HepG2 (cell line): ENCODE data around the gene NXT1. TPM values are rescaled to one million over a fixed set of nuclear protein-coding genes. Genes with fewer than 3 reads are reported as not detected.

ENCODE experiments used
- CCAR2 ChIP-seq: fragments of 200-400 bp; formaldehyde crosslinking; optimal IDR thresholded peaks from 2 replicates; pipeline ENCODE3; 2018; ENCODE audit warnings: low read depth, mild to moderate bottlenecking, low read length, moderate library complexity
- DBP ChIP-seq: sonication (generic); formaldehyde crosslinking; IDR thresholded peaks from 2 replicates; pipeline ENCODE4 v1.4.0; 2020; ENCODE audit warnings: missing genetic modification reagents; ENCODE audit errors: not compliant biosample characterization
- HMG20A ChIP-seq: IDR thresholded peaks from 2 replicates; pipeline ENCODE4 v1.6.1; 2016; ENCODE audit warnings: borderline replicate concordance
- KDM1A ChIP-seq: IDR thresholded peaks from 2 replicates; pipeline ENCODE4 v1.6.1; 2016; ENCODE audit warnings: missing compliant biosample characterization
- KMT2B ChIP-seq: IDR thresholded peaks from 2 replicates; pipeline ENCODE4 v1.6.1; 2016; ENCODE audit warnings: missing genetic modification reagents, missing compliant biosample characterization
- MIXL1 ChIP-seq: IDR thresholded peaks from 2 replicates; pipeline ENCODE4 v1.6.1; 2016
- MTF1 ChIP-seq: sonication (generic); formaldehyde crosslinking; IDR thresholded peaks from 2 replicates; pipeline ENCODE4 v1.5.0; 2020; ENCODE audit warnings: missing genetic modification reagents
- POLR2G ChIP-seq: fragments of 200-400 bp; formaldehyde crosslinking; IDR thresholded peaks from 2 replicates; pipeline ENCODE4 v1.6.1; 2018; ENCODE audit warnings: mild to moderate bottlenecking, low read depth, low read length, moderate library complexity
- ZFP37 ChIP-seq: sonication (generic); formaldehyde crosslinking; IDR thresholded peaks from 2 replicates; pipeline ENCODE4 v1.4.0; 2020; ENCODE audit warnings: missing genetic modification reagents, borderline replicate concordance
- ZNF121 ChIP-seq: sonication (generic); formaldehyde crosslinking; IDR thresholded peaks from 2 replicates; pipeline ENCODE4 v1.5.0; 2020; ENCODE audit warnings: mild to moderate bottlenecking, missing genetic modification reagents
- ZNF441 ChIP-seq: sonication (generic); formaldehyde crosslinking; IDR thresholded peaks from 2 replicates; pipeline ENCODE4 v1.7.0; 2021; ENCODE audit warnings: missing genetic modification reagents, borderline replicate concordance
- ZNF496 ChIP-seq: sonication (generic); formaldehyde crosslinking; IDR thresholded peaks from 2 replicates; pipeline ENCODE4 v1.8.1; 2023; ENCODE audit warnings: mild to moderate bottlenecking, moderate library complexity, missing genetic modification reagents; ENCODE audit not compliant: insufficient replicate concordance
- ZNF543 ChIP-seq: sonication (generic); formaldehyde crosslinking; IDR thresholded peaks from 2 replicates; pipeline ENCODE4 v1.4.0; 2020; ENCODE audit warnings: mild to moderate bottlenecking, missing genetic modification reagents
- ZNF546 ChIP-seq: sonication (generic); formaldehyde crosslinking; conservative IDR thresholded peaks from 2 replicates; pipeline ENCODE4 v1.8.1; 2023; ENCODE audit warnings: mild to moderate bottlenecking, missing genetic modification reagents
- ZNF644 ChIP-seq: IDR thresholded peaks from 2 replicates; pipeline ENCODE4 v1.6.1; 2016; ENCODE audit warnings: low read depth
- ZNF660 ChIP-seq: sonication (generic); formaldehyde crosslinking; IDR thresholded peaks from 2 replicates; pipeline ENCODE4 v1.5.1; 2020; ENCODE audit warnings: mild to moderate bottlenecking, low read depth, missing genetic modification reagents, borderline replicate concordance
- ZNF713 ChIP-seq: sonication (generic); formaldehyde crosslinking; IDR thresholded peaks from 2 replicates; pipeline ENCODE4 v1.4.0; 2020; ENCODE audit warnings: mild to moderate bottlenecking, missing genetic modification reagents
- ZNF790 ChIP-seq: sonication (generic); formaldehyde crosslinking; IDR thresholded peaks from 2 replicates; pipeline ENCODE4 v1.8.0; 2022; ENCODE audit warnings: missing genetic modification reagents, mild to moderate bottlenecking, borderline replicate concordance
- ZNF891 ChIP-seq: sonication (generic); formaldehyde crosslinking; IDR thresholded peaks from 2 replicates; pipeline ENCODE4 v1.5.0; 2020; ENCODE audit warnings: mild to moderate bottlenecking, missing genetic modification reagents
- polyA plus RNA-seq, 8 experiments: library from polyadenylated mRNA; depleted of rRNA in 3 of 8; stranded (reverse) in 7 of 8; unstranded in 1 of 8; fragments of >200 nt; fragmentation: Illumina TruSeq in 4 of 8; extraction: Trizol in 4 of 8; gene quantifications; 2 replicates each; pipeline versions ENCODE4 v1.2.1 to v1.2.3, GENCODE V29; 2011 to 2016; ENCODE audit warnings: low read depth in 4 of 8, missing spikeins in 1 of 8, mixed read lengths in 1 of 8; ENCODE audit not compliant: insufficient read depth in 1 of 8
- total RNA-seq, 5 experiments: library from RNA; depleted of rRNA; stranded (reverse); fragments of >200 nt; fragmentation: Illumina TruSeq; extraction: Trizol; gene quantifications; 2 replicates each; pipeline ENCODE4 v1.2.3, GENCODE V29; 2016; ENCODE audit warnings: low read depth in 1 of 5
- TF ChIP-seq, protein P1 (sequence below): sonication (generic); formaldehyde crosslinking; IDR thresholded peaks from 2 replicates; pipeline ENCODE4 v1.4.0; 2020; ENCODE audit warnings: missing genetic modification reagents
- TF ChIP-seq, protein P2 (sequence below): sonication (generic); formaldehyde crosslinking; IDR thresholded peaks from 2 replicates; pipeline ENCODE4 v1.8.1; 2023; ENCODE audit warnings: mild to moderate bottlenecking, missing genetic modification reagents

The NXT1 gene
- total and polyA plus RNA-seq, 2 of the 13 experiments (the other 11 are each of a cell fraction or from before 2014, with no cell fraction given), result 35.6 to 65.9 TPM

DNA sequence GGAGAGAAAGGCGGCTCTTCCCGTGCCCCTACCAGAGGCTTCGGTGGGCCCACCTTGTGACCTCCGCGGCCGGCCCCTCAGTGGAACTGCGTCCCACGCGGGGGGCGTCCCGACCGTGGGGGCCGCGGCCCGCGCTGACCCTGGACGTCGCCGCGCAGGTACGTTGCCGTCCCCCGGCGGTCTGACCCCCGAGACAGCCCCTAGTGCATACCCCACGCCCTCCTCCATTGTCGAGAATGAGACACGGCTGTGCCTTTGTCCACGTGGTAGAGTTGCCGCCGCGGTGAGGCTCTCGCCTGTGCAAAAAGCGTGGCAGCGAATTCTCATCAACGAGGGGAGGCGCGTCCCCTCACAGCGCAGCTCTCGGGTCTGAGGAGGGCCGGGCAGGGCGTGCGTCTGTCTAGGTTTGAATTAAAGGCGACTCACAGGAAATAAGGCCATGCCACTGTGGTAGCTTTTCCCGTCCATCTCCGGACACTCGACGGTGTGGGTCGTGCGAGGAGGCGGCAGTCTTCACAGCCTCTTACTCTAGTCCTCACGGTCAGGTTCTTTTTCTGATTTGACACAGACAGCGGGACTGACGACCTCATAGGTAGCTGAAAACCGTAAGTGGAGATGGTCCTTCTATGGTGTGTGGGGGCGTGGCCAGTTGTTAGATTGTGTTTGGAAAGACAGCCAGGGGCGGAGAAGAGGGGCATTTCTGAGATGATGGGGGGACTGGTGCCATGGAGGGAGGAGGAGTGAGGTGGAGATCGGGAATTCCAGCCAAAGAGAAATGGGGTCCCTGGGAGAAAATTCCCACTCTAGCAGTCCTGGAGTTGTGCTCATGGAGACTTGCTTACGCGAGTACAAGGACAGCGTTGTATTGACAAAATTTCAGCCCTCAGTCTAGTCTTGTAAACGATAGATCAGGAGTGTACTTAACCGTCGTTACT is 580 bp downstream of the NXT1 start (continued):
- no peak for TF ChIP-seq ZNF644 (CRISPR knock-in tag)
- TF ChIP-seq ZNF660 (CRISPR knock-in tag), result no peak
- TF ChIP-seq ZNF713, result peak; percentile 92; the same call in 1 of the 2 replicates
- peak; percentile 41; the same call in 1 of the 2 replicates for TF ChIP-seq MIXL1 (CRISPR knock-in tag)
- TF ChIP-seq ZNF790 (CRISPR knock-in tag), result no peak; the same call in 1 of the 2 replicates
- TF ChIP-seq KDM1A (CRISPR knock-in tag), result no peak
- TF ChIP-seq ZNF496 (CRISPR knock-in tag), result no peak
- no peak for TF ChIP-seq ZNF543 (CRISPR knock-in tag)
- TF ChIP-seq, protein P1, sequence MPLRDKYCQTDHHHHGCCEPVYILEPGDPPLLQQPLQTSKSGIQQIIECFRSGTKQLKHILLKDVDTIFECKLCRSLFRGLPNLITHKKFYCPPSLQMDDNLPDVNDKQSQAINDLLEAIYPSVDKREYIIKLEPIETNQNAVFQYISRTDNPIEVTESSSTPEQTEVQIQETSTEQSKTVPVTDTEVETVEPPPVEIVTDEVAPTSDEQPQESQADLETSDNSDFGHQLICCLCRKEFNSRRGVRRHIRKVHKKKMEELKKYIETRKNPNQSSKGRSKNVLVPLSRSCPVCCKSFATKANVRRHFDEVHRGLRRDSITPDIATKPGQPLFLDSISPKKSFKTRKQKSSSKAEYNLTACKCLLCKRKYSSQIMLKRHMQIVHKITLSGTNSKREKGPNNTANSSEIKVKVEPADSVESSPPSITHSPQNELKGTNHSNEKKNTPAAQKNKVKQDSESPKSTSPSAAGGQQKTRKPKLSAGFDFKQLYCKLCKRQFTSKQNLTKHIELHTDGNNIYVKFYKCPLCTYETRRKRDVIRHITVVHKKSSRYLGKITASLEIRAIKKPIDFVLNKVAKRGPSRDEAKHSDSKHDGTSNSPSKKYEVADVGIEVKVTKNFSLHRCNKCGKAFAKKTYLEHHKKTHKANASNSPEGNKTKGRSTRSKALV (CRISPR knock-in tag), result 0 out of 2 replicates have a peak, but pooled peaks have one; percentile 1
- TF ChIP-seq POLR2G, result no peak
- no peak for TF ChIP-seq HMG20A (CRISPR knock-in tag)
- peak; percentile 13 for TF ChIP-seq DBP (CRISPR knock-in tag)
- 0 out of 2 replicates have a peak, but pooled peaks have one; percentile 34 for TF ChIP-seq MTF1 (CRISPR knock-in tag)
- 0 out of 2 replicates have a peak, but pooled peaks have one; percentile 13 for TF ChIP-seq ZNF546 (CRISPR knock-in tag)
- no peak for TF ChIP-seq CCAR2
- TF ChIP-seq KMT2B (CRISPR knock-in tag), result no peak
- TF ChIP-seq ZNF121 (CRISPR knock-in tag), result no peak
- no peak; the same call in 1 of the 2 replicates for TF ChIP-seq ZFP37
- TF ChIP-seq, protein P2, sequence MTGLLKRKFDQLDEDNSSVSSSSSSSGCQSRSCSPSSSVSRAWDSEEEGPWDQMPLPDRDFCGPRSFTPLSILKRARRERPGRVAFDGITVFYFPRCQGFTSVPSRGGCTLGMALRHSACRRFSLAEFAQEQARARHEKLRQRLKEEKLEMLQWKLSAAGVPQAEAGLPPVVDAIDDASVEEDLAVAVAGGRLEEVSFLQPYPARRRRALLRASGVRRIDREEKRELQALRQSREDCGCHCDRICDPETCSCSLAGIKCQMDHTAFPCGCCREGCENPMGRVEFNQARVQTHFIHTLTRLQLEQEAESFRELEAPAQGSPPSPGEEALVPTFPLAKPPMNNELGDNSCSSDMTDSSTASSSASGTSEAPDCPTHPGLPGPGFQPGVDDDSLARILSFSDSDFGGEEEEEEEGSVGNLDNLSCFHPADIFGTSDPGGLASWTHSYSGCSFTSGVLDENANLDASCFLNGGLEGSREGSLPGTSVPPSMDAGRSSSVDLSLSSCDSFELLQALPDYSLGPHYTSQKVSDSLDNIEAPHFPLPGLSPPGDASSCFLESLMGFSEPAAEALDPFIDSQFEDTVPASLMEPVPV (CRISPR knock-in tag), result 0 out of 2 replicates have a peak, but pooled peaks have one; percentile 22
- TF ChIP-seq ZNF441 (CRISPR knock-in tag), result peak; percentile 82; the same call in 1 of the 2 replicates
- TF ChIP-seq ZNF891 (CRISPR knock-in tag), result no peak
